Thyroid gland (tissue), 4 donors: ENCODE data around the gene HERC6. TPM values are rescaled to one million over a fixed set of nuclear protein-coding genes. Genes with fewer than 3 reads are reported as not detected.
A peak's percentile ranks its signal among the peaks of the same experiment; 100 is the strongest.
"Not testable (repeated sequence)": the region's sequence is repeated elsewhere in the genome, so short reads cannot be mapped to it uniquely, and the experiment has no call there.

Experiments
- DNase-seq, 2 donors: peaks; one replicate each; pipeline ENCODE4 v3.0.0-alpha.2; 2019
- H3K27ac ChIP-seq, 3 donors: fragments of 200-600 bp; sonication (generic); 1 replicate in 2 of 3; 2 replicates in 1 of 3; pipeline ENCODE4 v1.5.1; 2016 to 2019; ENCODE audit warnings: mild to moderate bottlenecking in 1 of 3, moderate library complexity in 1 of 3
- H3K27me3 ChIP-seq: fragments of 200-600 bp; sonication (generic); one replicate; pipeline ENCODE4 v1.5.1; 2019
- H3K36me3 ChIP-seq, 2 donors: fragments of 200-600 bp; sonication (generic); one replicate each; pipeline ENCODE4 v1.5.1; 2016 to 2019
- H3K4me1 ChIP-seq, 2 donors: fragments of 200-600 bp; sonication (generic); one replicate each; pipeline ENCODE4 v1.5.1; 2017 to 2019
- H3K4me3 ChIP-seq, 3 donors: fragments of 200-600 bp; sonication (generic); replicated peaks in 1 of 3; 1 replicate in 2 of 3; 2 replicates in 1 of 3; pipeline ENCODE4 v1.5.1; 2016; ENCODE audit warnings: mild to moderate bottlenecking in 1 of 3
- H3K9me3 ChIP-seq: fragments of 200-600 bp; sonication (generic); one replicate; pipeline ENCODE4 v1.5.1; 2017
- CTCF ChIP-seq, 6 experiments: fragments of 200-600 bp in 3 of 6; fragments of 450-650 bp in 3 of 6; sonication (generic) in 3 of 6; IDR thresholded peaks; one replicate each; pipeline ENCODE4 v1.5.1; 2016 to 2019; ENCODE audit warnings: antibody characterized with exemption in 6 of 6, mild to moderate bottlenecking in 2 of 6, inconsistent platforms in 1 of 6, moderate library complexity in 1 of 6
- POLR2A ChIP-seq, 2 donors: fragments of 450-650 bp; IDR thresholded peaks; one replicate each; pipeline ENCODE4 v1.6.1; 2017; ENCODE audit warnings: antibody characterized with exemption in 2 of 2, mild to moderate bottlenecking in 2 of 2, moderate library complexity in 1 of 2
- WGBS, 2 donors: methylation state at CpG; one replicate each; pipeline ENCODE4 v1.1.5; 2017; 5-methylcytosine and 5-hydroxymethylcytosine counted together
- intact Hi-C: fragments of 100-400 bp; cut with DNase I; formaldehyde crosslinking; loops from one replicate; pipeline ENCODE4 v1.15.1; 2023
- total RNA-seq, 4 donors: library from RNA; depleted of rRNA; stranded (reverse); fragments of >200 nt; gene quantifications; one replicate each; pipeline ENCODE4 v1.2.3, GENCODE V29; 2016

Gene HERC6
- total RNA-seq, 4 donors from 2014 or later: 6.7 to 14.0 (median 9.6) TPM

- no peak for TF ChIP-seq POLR2A (IDR thresholded peaks at IDR 0.05)
- H3K9me3 ChIP-seq: no peaks in the 10 kb centered on the region
- H3K4me3 ChIP-seq: no peak overlapping the region
- no peaks in the 10 kb centered on the region for H3K4me1 ChIP-seq
- no peak for DNase-seq
- H3K27ac ChIP-seq: no peak overlapping the region
- H3K36me3 ChIP-seq: no peaks in the 10 kb centered on the region
- no peaks in the 10 kb centered on the region for H3K27me3 ChIP-seq
- WGBS, 2 donors: 91% methylated on average over 5 of the region's 5 CpGs
- intact Hi-C loops: no loop called here
Measured at GRCh38 chr4:88419874-88420273, 41.2 kb downstream of the HERC6 start.

- DNase-seq: no peak
- Histone ChIP-seq H3K4me3 (no peak overlapping the region), H3K27me3 (no peaks in the 10 kb centered on the region), H3K27ac (no peak overlapping the region), H3K36me3 (no peaks in the 10 kb centered on the region), H3K9me3 (no peaks in the 10 kb centered on the region), H3K4me1 (no peaks in the 10 kb centered on the region)
- WGBS, 2 donors: 95 to 100% methylated on average over 1 of the region's 1 CpG
- intact Hi-C loops: no loop called here
- TF ChIP-seq POLR2A (IDR thresholded peaks at IDR 0.05) (no peak), CTCF (IDR thresholded peaks at IDR 0.05) (no peak)
Measured at GRCh38 chr4:88420844-88421243, 42.2 kb downstream of the HERC6 start.

GRCh38 chr4:88422403-88422802 is 43.8 kb downstream of the HERC6 start:
- Histone ChIP-seq H3K36me3 (no peaks in the 10 kb centered on the region), H3K4me1 (no peaks in the 10 kb centered on the region), H3K4me3 (no peak overlapping the region), H3K9me3 (no peaks in the 10 kb centered on the region), H3K27me3 (no peaks in the 10 kb centered on the region), H3K27ac (no peak overlapping the region)
- intact Hi-C loops: no loop called here
- no peak for TF ChIP-seq POLR2A (IDR thresholded peaks at IDR 0.05)
- TF ChIP-seq CTCF (IDR thresholded peaks at IDR 0.05): no peak
- 91 to 95% methylated on average over 2 of the region's 2 CpGs for WGBS, 2 donors
- no peak for DNase-seq

- no peaks in the 10 kb centered on the region for H3K36me3 ChIP-seq
- no peak for DNase-seq
- no peak overlapping the region for H3K27ac ChIP-seq
- no peak overlapping the region for H3K4me3 ChIP-seq
- H3K9me3 ChIP-seq: no peaks in the 10 kb centered on the region
- 65 to 66% methylated on average over 1 of the region's 1 CpG for WGBS, 2 donors
- H3K4me1 ChIP-seq: no peaks in the 10 kb centered on the region
- no peak for TF ChIP-seq CTCF (IDR thresholded peaks at IDR 0.05)
- TF ChIP-seq POLR2A (IDR thresholded peaks at IDR 0.05): no peak
- no peaks in the 10 kb centered on the region for H3K27me3 ChIP-seq
- intact Hi-C loops: no loop called here
Measured at GRCh38 chr4:88429401-88429800, 50.7 kb downstream of the HERC6 start.

GRCh38 chr4:88435987-88436693 is 57.5 kb downstream of the HERC6 start:
- H3K4me1 ChIP-seq: no peaks in the 10 kb centered on the region
- H3K27ac ChIP-seq: no peak overlapping the region
- intact Hi-C loops: no loop called here
- H3K36me3 ChIP-seq: no peaks in the 10 kb centered on the region
- DNase-seq: no peak
- no peaks in the 10 kb centered on the region for H3K27me3 ChIP-seq
- H3K4me3 ChIP-seq: no peak overlapping the region
- no peaks in the 10 kb centered on the region for H3K9me3 ChIP-seq
- WGBS, 2 donors: 91 to 95% methylated on average over 1 of the region's 1 CpG
- no peak for TF ChIP-seq CTCF (IDR thresholded peaks at IDR 0.05)
- no peak for TF ChIP-seq POLR2A (IDR thresholded peaks at IDR 0.05)

- H3K4me1 ChIP-seq, H3K9me3 ChIP-seq, H3K4me3 ChIP-seq, H3K27ac ChIP-seq, H3K36me3 ChIP-seq, H3K27me3 ChIP-seq, intact Hi-C loops: not testable (repeated sequence)
- 89 to 91% methylated on average over 4 of the region's 4 CpGs for WGBS, 2 donors
- DNase-seq: peak; percentile 21 to 44
Measured at GRCh38 chr4:88437873-88438272, 59.2 kb downstream of the HERC6 start.
